Vagina (tissue), 2 donors: ENCODE results near the gene PNPLA2. TPM values are rescaled to one million over a fixed set of nuclear protein-coding genes. Genes with fewer than 3 reads are reported as not detected.

Experiments
- DNase-seq, 2 donors: peaks; one replicate each; pipeline ENCODE4 v3.0.0-alpha.2; 2017; ENCODE audit errors: extremely low spot score in 2 of 2
- H3K27ac ChIP-seq: fragments of 200-600 bp; sonication (generic); one replicate; pipeline ENCODE4 v1.5.1; 2019
- H3K27me3 ChIP-seq: fragments of 200-600 bp; sonication (generic); one replicate; pipeline ENCODE4 v1.5.1; 2019
- H3K36me3 ChIP-seq, 2 donors: fragments of 200-600 bp; sonication (generic); one replicate each; pipeline ENCODE4 v1.5.1; 2017 to 2019
- H3K4me1 ChIP-seq: fragments of 200-600 bp; sonication (generic); one replicate; pipeline ENCODE4 v1.5.1; 2019
- H3K4me3 ChIP-seq, 2 donors: fragments of 200-600 bp; sonication (generic); 1 replicate in 1 of 2; 2 replicates in 1 of 2; pipeline ENCODE4 v1.5.1; 2016 to 2019
- H3K9me3 ChIP-seq: fragments of 200-600 bp; sonication (generic); one replicate; pipeline ENCODE4 v1.5.1; 2019
- POLR2A ChIP-seq, 2 donors: fragments of 450-650 bp; IDR thresholded peaks; one replicate each; pipeline ENCODE4 v1.6.1; 2017; ENCODE audit warnings: antibody characterized with exemption in 2 of 2, mild to moderate bottlenecking in 2 of 2, moderate library complexity in 2 of 2
- POLR2AphosphoS5 ChIP-seq, 2 donors: sonication (generic); formaldehyde crosslinking; IDR thresholded peaks; one replicate each; pipeline ENCODE4 v1.9.0; 2017; ENCODE audit warnings: antibody characterized with exemption in 2 of 2, mild to moderate bottlenecking in 2 of 2, low read depth in 1 of 2; ENCODE audit not compliant: insufficient read depth in 1 of 2
- intact Hi-C: fragments of 100-400 bp; cut with DNase I; formaldehyde crosslinking; loops from one replicate; pipeline ENCODE4 v1.15.1; 2023
- total RNA-seq: library from RNA; depleted of rRNA; stranded (reverse); fragments of >200 nt; gene quantifications from one replicate; pipeline ENCODE4 v1.2.3, GENCODE V29; 2016
- TF ChIP-seq, protein P1 (sequence below), 3 experiments: fragments of 450-650 bp in 2 of 3; fragments of 200-600 bp in 1 of 3; sonication (generic) in 1 of 3; IDR thresholded peaks; one replicate each; pipeline ENCODE4 v1.5.1; 2017 to 2019; ENCODE audit warnings: antibody characterized with exemption in 3 of 3, mild to moderate bottlenecking in 2 of 3, moderate library complexity in 2 of 3

The PNPLA2 gene
- total RNA-seq, 1 donor from 2014 or later, result 103 TPM

DNA sequence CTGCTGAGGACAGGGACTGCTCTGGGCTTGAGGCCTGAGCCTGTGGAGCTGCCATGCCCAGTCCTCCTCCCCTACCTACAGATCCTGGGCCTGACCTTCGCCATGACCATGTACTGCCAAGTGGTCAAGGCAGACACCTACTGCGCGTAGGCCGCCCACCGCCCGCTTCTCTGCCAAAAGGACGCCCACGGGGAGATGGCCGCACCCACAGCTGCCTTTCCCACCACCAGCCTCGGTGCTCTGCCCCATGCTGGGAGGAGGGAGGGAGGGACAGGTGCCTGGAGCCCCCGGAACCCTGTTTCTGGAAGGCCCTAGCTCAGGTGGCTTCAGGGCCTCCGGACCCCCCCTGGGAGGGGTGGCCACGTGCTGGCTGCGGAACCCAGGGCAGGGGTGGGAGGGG lies 47.8 kb downstream of the PNPLA2 start:
- H3K4me1 ChIP-seq, result peaks cover 12% of the 10 kb centered on the region
- H3K36me3 ChIP-seq, result peaks cover 0 to 12% of the 10 kb centered on the region in 2 donors
- no peaks in the 10 kb centered on the region for H3K9me3 ChIP-seq
- TF ChIP-seq, protein P1, sequence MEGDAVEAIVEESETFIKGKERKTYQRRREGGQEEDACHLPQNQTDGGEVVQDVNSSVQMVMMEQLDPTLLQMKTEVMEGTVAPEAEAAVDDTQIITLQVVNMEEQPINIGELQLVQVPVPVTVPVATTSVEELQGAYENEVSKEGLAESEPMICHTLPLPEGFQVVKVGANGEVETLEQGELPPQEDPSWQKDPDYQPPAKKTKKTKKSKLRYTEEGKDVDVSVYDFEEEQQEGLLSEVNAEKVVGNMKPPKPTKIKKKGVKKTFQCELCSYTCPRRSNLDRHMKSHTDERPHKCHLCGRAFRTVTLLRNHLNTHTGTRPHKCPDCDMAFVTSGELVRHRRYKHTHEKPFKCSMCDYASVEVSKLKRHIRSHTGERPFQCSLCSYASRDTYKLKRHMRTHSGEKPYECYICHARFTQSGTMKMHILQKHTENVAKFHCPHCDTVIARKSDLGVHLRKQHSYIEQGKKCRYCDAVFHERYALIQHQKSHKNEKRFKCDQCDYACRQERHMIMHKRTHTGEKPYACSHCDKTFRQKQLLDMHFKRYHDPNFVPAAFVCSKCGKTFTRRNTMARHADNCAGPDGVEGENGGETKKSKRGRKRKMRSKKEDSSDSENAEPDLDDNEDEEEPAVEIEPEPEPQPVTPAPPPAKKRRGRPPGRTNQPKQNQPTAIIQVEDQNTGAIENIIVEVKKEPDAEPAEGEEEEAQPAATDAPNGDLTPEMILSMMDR (IDR thresholded peaks at IDR 0.05), result no peak
- no peak for TF ChIP-seq POLR2AphosphoS5 (IDR thresholded peaks at IDR 0.05; ENCODE audit: insufficient read depth in 1 of 2, low read depth in 1 of 2)
- H3K27ac ChIP-seq, result no peak overlapping the region
- H3K27me3 ChIP-seq, result no peaks in the 10 kb centered on the region
- H3K4me3 ChIP-seq, result no peak overlapping the region
- intact Hi-C loops, result no loop called here
- DNase-seq, result no peak

DNA sequence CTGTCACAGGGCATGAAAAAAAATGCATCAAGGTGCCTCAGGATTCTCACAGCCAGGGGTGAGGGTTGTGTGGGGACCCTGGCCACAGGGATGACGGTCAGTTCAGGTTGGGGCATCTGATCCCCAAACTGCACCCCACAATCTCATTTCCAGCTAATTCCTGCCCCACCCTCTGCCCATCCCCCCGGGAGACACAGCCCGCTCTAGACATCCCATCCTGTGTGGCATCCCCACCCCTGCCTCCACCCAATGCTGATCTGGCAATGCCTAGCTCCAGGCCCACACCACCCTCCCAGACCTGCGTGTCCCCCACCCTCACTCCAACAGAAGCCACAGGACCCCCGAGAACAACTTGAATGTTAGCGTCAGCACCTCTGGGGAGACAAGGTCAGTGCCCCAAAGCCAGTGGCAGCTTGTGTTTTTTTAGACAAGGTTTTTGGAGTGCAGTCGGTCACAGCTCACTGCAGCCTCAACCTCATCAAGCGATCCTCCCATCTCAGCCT lies 49.2 kb downstream of the PNPLA2 start:
- no peaks in the 10 kb centered on the region for H3K27me3 ChIP-seq
- no peaks in the 10 kb centered on the region for H3K9me3 ChIP-seq
- H3K4me1 ChIP-seq, result no peaks in the 10 kb centered on the region
- H3K36me3 ChIP-seq, result peaks cover 0 to 8% of the 10 kb centered on the region in 2 donors
- no peak overlapping the region for H3K27ac ChIP-seq
- DNase-seq, result no peak
- H3K4me3 ChIP-seq, result no peak overlapping the region
- TF ChIP-seq POLR2AphosphoS5 (IDR thresholded peaks at IDR 0.05; ENCODE audit: insufficient read depth in 1 of 2, low read depth in 1 of 2), result no peak
- no peak for TF ChIP-seq POLR2A (IDR thresholded peaks at IDR 0.05)
- TF ChIP-seq, protein P1 (IDR thresholded peaks at IDR 0.05), result no peak
- intact Hi-C loops, result no loop called here

DNA sequence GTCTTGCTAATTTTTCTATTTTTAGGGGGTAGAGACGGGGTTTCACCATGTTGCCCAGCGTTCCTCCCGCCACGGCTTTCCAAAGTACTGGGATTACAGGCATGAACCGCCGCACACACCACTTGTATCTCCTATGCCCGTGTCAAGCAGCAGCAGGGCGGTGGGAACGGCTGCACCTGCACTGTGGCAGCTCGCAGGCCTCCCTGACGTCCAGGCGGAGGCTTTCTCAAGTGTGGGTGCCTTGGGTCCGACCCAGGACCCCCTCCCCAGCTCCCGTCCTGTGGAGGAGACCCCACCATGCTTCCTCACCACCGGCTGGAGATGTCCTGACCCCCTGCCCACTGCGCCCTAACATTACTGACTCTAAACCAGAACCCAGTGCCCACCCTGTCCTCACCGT lies 49.7 kb downstream of the PNPLA2 start:
- no peaks in the 10 kb centered on the region for H3K27me3 ChIP-seq
- DNase-seq, result no peak
- TF ChIP-seq, protein P1 (IDR thresholded peaks at IDR 0.05), result no peak
- TF ChIP-seq POLR2AphosphoS5 (IDR thresholded peaks at IDR 0.05; ENCODE audit: insufficient read depth in 1 of 2, low read depth in 1 of 2), result no peak
- no peak for TF ChIP-seq POLR2A (IDR thresholded peaks at IDR 0.05)
- H3K27ac ChIP-seq, result no peak overlapping the region
- no peak overlapping the region for H3K4me3 ChIP-seq
- intact Hi-C loops, result no loop called here
- H3K4me1 ChIP-seq, result no peaks in the 10 kb centered on the region
- H3K36me3 ChIP-seq, result peaks cover 0 to 5% of the 10 kb centered on the region in 2 donors
- no peaks in the 10 kb centered on the region for H3K9me3 ChIP-seq

DNA sequence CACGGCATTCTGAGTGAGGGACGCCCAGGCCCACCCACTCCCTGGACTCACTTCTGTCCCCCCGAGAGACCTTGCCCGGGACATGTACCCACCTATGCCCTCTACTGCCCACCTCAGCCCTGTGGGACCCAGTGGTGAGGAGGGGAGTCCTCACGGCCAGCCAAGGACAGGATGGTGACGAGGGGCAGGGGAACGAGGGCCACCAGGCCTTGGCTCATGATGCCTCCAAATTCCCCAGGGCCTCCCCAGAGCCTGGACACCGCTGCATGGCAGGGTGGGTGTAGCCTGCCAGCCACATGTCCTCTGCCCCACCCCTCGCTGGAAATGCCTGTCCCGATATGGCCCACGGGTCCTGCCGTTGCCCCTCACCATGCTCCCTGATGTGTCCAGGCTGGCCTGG lies 50.1 kb downstream of the PNPLA2 start:
- intact Hi-C loops, result no loop called here

More for the DNA sequence above, 50.1 kb downstream of the PNPLA2 start:
- Histone ChIP-seq H3K27me3 (no peaks in the 10 kb centered on the region), H3K4me1 (no peaks in the 10 kb centered on the region), H3K4me3 (no peak overlapping the region), H3K9me3 (no peaks in the 10 kb centered on the region), H3K27ac (no peak overlapping the region), H3K36me3 (peaks cover 0 to 5% of the 10 kb centered on the region in 2 donors)
- DNase-seq, result no peak
- no peak for TF ChIP-seq POLR2A (IDR thresholded peaks at IDR 0.05)
- TF ChIP-seq, protein P1 (IDR thresholded peaks at IDR 0.05), result no peak
- TF ChIP-seq POLR2AphosphoS5 (IDR thresholded peaks at IDR 0.05; ENCODE audit: insufficient read depth in 1 of 2, low read depth in 1 of 2), result no peak
